Lung (tissue), 12 donors: ENCODE data around the gene UNC13A. TPM values are rescaled to one million over a fixed set of nuclear protein-coding genes. Genes with fewer than 3 reads are reported as not detected.
"Not testable (repeated sequence)": the region's sequence is repeated elsewhere in the genome, so short reads cannot be mapped to it uniquely, and the experiment has no call there.

Experiments
- ATAC-seq: fragments of 200-7000 bp; cut with Tn5 transposase; one replicate; pipeline ENCODE4 v1.9.1; 2020; ENCODE audit warnings: moderate number of reproducible peaks; ENCODE audit not compliant: insufficient read depth, low FRiP score
- DNase-seq, 3 donors: peaks; one replicate each; pipeline ENCODE4 v3.0.0-alpha.2; 2013 to 2017
- H3K27ac ChIP-seq, 2 donors: one replicate each; pipeline ENCODE4 v1.5.1; 2013; ENCODE audit warnings: mild to moderate bottlenecking in 2 of 2, moderate library complexity in 2 of 2, control low read depth in 1 of 2, inconsistent platforms in 1 of 2, low read depth in 1 of 2, low read length in 1 of 2
- H3K27me3 ChIP-seq, 3 donors: one replicate each; pipeline ENCODE4 v1.5.1; 2013; ENCODE audit warnings: low read length in 2 of 3; ENCODE audit not compliant: control insufficient read depth in 3 of 3, insufficient read depth in 3 of 3
- H3K36me3 ChIP-seq, 4 donors: one replicate each; pipeline ENCODE4 v1.5.1; 2013; ENCODE audit warnings: low read length in 4 of 4, mild to moderate bottlenecking in 1 of 4, moderate library complexity in 1 of 4; ENCODE audit not compliant: control insufficient read depth in 4 of 4, insufficient read depth in 4 of 4
- H3K4me1 ChIP-seq, 5 donors: one replicate each; pipeline ENCODE4 v1.5.1; 2013; ENCODE audit warnings: low read length in 5 of 5, mild to moderate bottlenecking in 2 of 5, moderate library complexity in 1 of 5; ENCODE audit not compliant: control insufficient read depth in 5 of 5, insufficient read depth in 5 of 5
- H3K4me3 ChIP-seq: one replicate; pipeline ENCODE4 v1.5.1; 2013; ENCODE audit warnings: mild to moderate bottlenecking, control low read depth, moderate library complexity
- H3K9ac ChIP-seq, 2 donors: one replicate each; pipeline ENCODE4 v1.5.1; 2013; ENCODE audit warnings: low read length in 2 of 2, control low read depth in 1 of 2; ENCODE audit not compliant: insufficient read depth in 1 of 2
- H3K9me3 ChIP-seq, 4 donors: one replicate each; pipeline ENCODE4 v1.5.1; 2013; ENCODE audit warnings: low read length in 3 of 4, mild to moderate bottlenecking in 1 of 4, moderate library complexity in 1 of 4; ENCODE audit not compliant: control insufficient read depth in 4 of 4, insufficient read depth in 3 of 4
- WGBS, 2 donors: extraction: QIAGEN DNeasy Blood & Tissue Kit; methylation state at CpG; one replicate each; pipeline ENCODE4 v1.1.7; 2013; 5-methylcytosine and 5-hydroxymethylcytosine counted together
- polyA plus RNA-seq, 2 donors: library from polyadenylated mRNA; stranded (reverse); fragments of 200-250 nt; gene quantifications; one replicate each; pipeline ENCODE4 v1.2.1, GENCODE V29; 2013
- total RNA-seq, 2 donors: library from RNA; depleted of rRNA in 1 of 2; stranded (reverse); fragments of >200 nt in 1 of 2; gene quantifications; one replicate each; pipeline ENCODE4 v1.2.1, GENCODE V29; 2014 to 2021
- TF ChIP-seq, protein P1 (sequence below): IDR thresholded peaks from 2 replicates; pipeline ENCODE4 v1.5.1; 2012; ENCODE audit warnings: mild to moderate bottlenecking; ENCODE audit errors: control extremely low read depth, extremely low read depth
- donor health status: control.
- donor health status: control.
- donor health status: Bipolar disorder and iron deficiency.
- donor health status: healthy.
- donor health status: DM: yes; HTN: yes; CAD: no.

UNC13A gene
- total and polyA plus RNA-seq, 4 donors, result 0.14 to 0.31 (median 0.27) TPM

DNA sequence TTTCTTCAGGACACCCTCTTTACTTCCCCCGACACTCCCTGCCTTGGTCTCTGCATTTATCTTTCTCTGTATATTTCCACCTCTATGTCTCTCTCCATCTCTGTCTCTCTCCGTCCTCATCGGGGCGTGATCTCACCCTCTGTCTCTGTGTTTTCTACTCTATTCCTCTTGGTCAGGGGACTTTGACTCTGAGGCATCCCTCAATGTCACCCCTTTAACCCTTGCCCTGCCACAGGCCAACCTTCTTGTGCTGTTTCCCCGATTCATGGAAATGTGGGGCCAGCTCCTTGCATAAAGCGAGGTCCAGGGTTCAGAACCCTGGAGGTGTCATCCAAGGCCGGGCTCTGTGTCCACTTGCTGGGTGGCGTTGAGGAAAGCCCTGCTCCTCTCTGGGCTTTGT, 85.9 kb downstream of the UNC13A start:
- H3K9ac ChIP-seq, result no peak overlapping the region
- peaks cover 0 to 12% (median 5%) of the 10 kb centered on the region in 5 donors for H3K4me1 ChIP-seq
- no peak overlapping the region for H3K4me3 ChIP-seq
- H3K9me3 ChIP-seq, result peaks cover 0 to 7% (median 0%) of the 10 kb centered on the region in 4 donors
- no peaks in the 10 kb centered on the region for H3K36me3 ChIP-seq
- DNase-seq, result no peak
- 59 to 60% methylated on average over 8 of the region's 8 CpGs for WGBS, 2 donors
- TF ChIP-seq, protein P1, sequence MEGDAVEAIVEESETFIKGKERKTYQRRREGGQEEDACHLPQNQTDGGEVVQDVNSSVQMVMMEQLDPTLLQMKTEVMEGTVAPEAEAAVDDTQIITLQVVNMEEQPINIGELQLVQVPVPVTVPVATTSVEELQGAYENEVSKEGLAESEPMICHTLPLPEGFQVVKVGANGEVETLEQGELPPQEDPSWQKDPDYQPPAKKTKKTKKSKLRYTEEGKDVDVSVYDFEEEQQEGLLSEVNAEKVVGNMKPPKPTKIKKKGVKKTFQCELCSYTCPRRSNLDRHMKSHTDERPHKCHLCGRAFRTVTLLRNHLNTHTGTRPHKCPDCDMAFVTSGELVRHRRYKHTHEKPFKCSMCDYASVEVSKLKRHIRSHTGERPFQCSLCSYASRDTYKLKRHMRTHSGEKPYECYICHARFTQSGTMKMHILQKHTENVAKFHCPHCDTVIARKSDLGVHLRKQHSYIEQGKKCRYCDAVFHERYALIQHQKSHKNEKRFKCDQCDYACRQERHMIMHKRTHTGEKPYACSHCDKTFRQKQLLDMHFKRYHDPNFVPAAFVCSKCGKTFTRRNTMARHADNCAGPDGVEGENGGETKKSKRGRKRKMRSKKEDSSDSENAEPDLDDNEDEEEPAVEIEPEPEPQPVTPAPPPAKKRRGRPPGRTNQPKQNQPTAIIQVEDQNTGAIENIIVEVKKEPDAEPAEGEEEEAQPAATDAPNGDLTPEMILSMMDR, result no peak
- H3K27me3 ChIP-seq, result peaks cover 0 to 3% (median 0%) of the 10 kb centered on the region in 3 donors
- ATAC-seq, result no peak
- H3K27ac ChIP-seq, result no peak overlapping the region

DNA sequence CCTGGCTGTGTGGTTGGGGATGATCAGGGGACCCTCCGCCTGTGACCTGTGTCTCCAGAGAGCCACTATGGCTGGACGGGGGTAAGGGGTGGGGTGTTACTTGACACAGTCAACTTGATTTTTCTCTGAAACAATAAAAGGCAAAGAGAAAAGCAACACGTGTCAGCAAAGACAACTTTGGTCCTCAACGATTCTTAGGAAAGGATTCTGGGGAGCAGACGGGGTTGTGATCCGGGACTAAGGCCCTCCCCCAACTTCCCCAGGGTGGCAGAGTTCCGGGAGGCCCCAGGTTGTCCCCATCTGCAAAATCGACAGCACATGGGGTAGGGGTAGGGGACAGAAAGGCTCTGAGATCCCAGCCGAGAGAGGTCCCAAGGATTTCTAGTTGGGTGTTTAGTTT, 86.5 kb downstream of the UNC13A start:
- DNase-seq (no peak), ATAC-seq (no peak)
- H3K9ac ChIP-seq, result no peak overlapping the region
- H3K9me3 ChIP-seq, result peaks cover 0 to 7% (median 0%) of the 10 kb centered on the region in 4 donors
- 20 to 30% methylated on average over 9 of the region's 9 CpGs for WGBS, 2 donors
- H3K36me3 ChIP-seq, result no peaks in the 10 kb centered on the region
- TF ChIP-seq, protein P1, result no peak
- H3K27ac ChIP-seq, result no peak overlapping the region
- peaks cover 0 to 10% (median 5%) of the 10 kb centered on the region in 5 donors for H3K4me1 ChIP-seq
- no peak overlapping the region for H3K4me3 ChIP-seq
- H3K27me3 ChIP-seq, result peaks cover 0 to 3% (median 0%) of the 10 kb centered on the region in 3 donors

DNA sequence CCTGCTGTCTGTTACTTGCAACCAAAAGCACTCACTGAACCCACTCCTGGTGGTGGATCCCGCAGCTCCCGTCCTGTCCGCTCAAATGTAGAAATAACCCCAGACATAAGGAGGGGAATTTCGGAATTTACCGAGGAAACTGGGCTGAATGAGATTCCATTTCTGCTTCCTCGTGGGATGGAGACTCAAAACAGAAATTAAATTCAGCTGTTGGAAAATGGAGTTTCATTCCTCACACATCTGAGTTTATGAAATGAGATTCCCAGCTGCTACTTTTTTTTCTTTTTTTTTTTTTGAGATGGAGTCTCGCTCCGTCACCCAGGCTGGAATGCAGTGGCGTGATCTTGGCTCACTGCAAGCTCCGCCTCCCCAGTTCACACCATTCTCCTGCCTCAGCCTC, 88.4 kb downstream of the UNC13A start:
- DNase-seq (no peak), ATAC-seq (no peak)
- Histone ChIP-seq H3K36me3 (no peaks in the 10 kb centered on the region), H3K27me3 (peaks cover 0 to 3% (median 0%) of the 10 kb centered on the region in 3 donors), H3K27ac (no peak overlapping the region), H3K9me3 (peaks cover 0 to 3% (median 0%) of the 10 kb centered on the region in 4 donors), H3K4me1 (no peaks in the 10 kb centered on the region), H3K4me3 (no peak overlapping the region), H3K9ac (no peak overlapping the region)
- 72 to 88% methylated on average over 10 of the region's 10 CpGs for WGBS, 2 donors
- TF ChIP-seq, protein P1, result no peak

DNA sequence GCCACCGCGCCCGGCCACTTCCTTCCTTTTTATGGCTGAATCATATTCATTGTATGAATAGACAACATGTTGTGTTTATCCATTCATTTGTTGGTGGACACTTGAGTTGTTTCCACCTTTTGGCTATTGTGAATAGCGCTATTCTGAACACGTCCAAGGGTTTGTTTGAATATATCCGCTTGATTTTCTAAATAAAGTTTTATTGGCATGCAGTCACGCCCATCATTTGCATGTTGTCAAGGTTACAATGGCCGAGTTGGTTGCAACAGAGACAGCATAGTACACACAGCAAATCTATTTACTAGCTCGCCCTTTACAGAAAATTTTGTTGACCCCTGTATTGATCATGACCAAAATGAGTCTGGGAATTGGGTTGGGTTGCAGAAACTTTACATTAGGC, 89.2 kb downstream of the UNC13A start:
- Histone ChIP-seq H3K9me3 (peaks cover 0 to 3% (median 0%) of the 10 kb centered on the region in 4 donors), H3K36me3 (no peaks in the 10 kb centered on the region), H3K9ac (no peak overlapping the region), H3K27me3 (peaks cover 0 to 3% (median 0%) of the 10 kb centered on the region in 3 donors), H3K4me3 (no peak overlapping the region), H3K27ac (no peak overlapping the region), H3K4me1 (no peaks in the 10 kb centered on the region)
- ATAC-seq, result no peak
- TF ChIP-seq, protein P1, result no peak
- no peak for DNase-seq
- 72 to 77% methylated on average over 9 of the region's 9 CpGs for WGBS, 2 donors

DNA sequence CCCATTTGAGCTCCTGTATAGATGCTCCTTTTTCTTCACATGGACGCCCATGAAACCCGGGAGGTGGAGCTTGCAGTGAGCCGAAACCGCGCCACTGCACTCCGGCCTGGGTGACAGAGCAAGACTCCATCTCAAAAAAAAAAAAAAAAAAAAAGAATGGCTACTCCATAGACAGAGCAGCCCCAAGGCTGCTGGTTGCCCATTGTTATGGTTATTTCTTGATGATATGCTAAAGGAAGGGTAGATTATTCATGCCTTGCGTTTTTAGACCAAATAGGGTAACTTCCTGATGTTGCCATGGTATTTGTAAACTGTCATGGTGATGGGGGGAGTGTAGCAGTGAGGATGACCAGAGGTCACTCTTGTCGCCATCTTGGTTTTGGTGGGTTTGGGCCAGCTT, 90.1 kb downstream of the UNC13A start:
- not testable (repeated sequence) for H3K27ac ChIP-seq, H3K9ac ChIP-seq, H3K36me3 ChIP-seq, H3K4me3 ChIP-seq, ATAC-seq, H3K9me3 ChIP-seq, DNase-seq, H3K27me3 ChIP-seq, H3K4me1 ChIP-seq
- 87 to 94% methylated on average over 8 of the region's 8 CpGs for whole genome bisulfite sequencing, 2 donors
